Stimulated activated CD8-positive, alpha-beta memory T cell treated with anti-CD3 and anti-CD28 coated beads, Interleukin-15, amount 100 ng/mL, for 48 hours (primary cell): ENCODE measurements around the gene CAPN13.

Experiments used
- DNase-seq, 2 donors: peaks; one replicate each; pipeline ENCODE4 v3.0.0-alpha.2; 2020; ENCODE audit warnings: low read depth in 2 of 2

Gene CAPN13

DNA sequence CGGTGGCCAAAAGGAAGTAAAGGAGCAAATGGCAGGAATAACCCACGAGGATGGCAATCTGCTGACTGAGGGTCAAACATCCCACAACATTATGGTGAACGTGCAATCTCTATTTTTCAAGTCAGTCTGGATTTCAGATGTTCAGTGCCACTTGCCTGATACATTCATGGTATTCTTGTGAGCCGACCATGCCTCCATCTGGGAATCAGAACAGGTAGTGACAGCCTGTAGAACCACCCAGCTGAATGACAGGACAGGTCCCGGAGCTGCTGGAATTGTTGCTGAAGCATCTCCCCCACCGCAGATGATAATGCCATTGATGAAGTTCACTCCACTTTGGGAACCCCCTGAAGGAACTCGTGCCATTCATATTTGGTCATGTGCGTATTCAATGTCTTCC lies 123.2 kb downstream of the CAPN13 start:
- DNase-seq = no peak

DNA sequence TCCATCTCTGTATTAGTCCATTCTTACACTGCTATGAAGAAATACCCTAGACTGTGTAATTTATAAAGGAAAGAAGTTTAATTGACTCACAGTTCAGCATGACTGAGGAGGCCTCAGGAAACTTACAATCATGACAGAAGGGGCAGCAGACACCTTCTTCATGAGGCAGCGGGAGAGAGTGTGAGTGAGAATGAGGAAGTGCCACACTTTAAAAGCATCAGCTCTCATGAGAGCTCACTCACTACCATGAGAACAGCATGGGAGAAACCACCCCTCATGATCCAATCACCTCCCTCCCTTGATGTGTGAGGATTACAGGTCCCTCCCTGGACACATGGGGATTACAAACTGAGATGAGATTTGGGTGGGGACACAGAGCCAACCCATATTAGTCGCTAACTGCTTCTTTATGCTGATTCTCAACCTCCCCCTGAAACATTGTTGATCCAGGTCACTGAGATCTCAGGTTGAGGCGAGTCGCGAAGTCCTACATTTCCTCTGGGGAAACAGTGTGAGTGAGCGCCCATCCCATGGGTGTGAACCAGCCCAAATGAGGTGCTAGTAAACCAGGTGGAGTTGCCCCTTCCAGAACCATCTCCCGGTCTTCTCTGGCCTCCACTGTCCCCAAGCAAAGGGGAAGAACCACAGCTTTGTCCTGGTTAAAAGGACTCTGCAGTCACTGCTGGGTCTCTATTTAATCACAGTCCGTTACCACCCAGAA lies 123.8 kb downstream of the CAPN13 start:
- no peak for DNase-seq

GRCh38 chr2:30681022-30681421 lies 126.2 kb downstream of the CAPN13 start:
- no peak for DNase-seq

GRCh38 chr2:30680121-30680520 lies 127.1 kb downstream of the CAPN13 start:
- no peak for DNase-seq

DNA sequence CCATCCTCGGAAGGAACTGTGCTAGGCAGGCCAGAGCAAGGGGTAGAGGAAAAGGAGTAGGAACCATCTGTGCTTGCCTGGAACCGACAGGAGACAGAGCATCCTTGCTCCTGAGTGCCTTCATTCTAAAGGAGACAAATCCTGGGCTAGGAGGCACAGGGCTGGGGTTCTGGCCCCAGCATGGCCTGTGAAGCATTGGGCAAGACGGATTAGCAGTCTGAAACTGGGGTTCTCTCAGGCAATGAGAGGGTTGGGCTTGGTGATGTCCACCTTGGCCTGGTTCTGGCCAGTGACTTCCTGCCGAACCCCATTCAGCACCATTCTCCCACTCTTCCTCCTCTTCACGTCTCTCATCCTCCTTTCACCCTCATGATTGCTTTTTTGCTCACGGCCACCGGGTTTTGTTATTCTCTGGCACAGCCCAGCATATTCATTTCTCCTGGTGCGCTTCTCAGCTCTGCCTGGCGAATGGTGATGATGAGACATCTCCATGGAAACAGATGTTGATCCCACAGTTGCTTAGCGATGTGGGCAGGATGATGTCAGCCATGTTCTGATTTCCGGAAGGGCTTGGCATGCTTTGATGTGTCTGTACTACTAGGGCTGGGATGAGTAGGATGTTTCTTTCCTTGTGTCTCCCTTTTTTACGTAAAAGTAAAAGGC lies 127.7 kb downstream of the CAPN13 start:
- no peak for DNase-seq

- DNase-seq = no peak
Measured at GRCh38 chr2:30678410-30679137, 128.7 kb downstream of the CAPN13 start.

- DNase-seq = no peak
Measured at GRCh38 chr2:30677861-30678385, 129.3 kb downstream of the CAPN13 start.

- DNase-seq = no peak
Measured at GRCh38 chr2:30677231-30677630, 130.0 kb downstream of the CAPN13 start.

DNA sequence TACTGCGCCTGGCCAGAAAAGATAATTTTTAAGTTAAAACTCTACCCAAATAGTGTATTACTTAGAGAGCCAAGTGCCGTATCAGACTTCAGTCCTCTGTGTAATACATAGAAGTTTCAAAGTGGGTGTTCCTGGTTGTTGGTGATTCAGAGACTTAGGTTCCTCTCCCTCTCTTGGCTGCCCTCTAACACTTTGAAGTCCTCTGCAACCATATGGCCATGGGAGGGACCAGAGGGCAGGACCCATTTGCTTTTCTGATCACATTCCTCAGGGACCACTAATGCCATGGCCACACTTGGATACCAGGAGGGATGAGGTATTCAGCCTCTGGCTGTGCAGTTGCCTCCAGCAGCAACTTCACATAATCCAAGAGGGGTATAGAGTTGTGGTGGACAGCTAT lies 131.5 kb downstream of the CAPN13 start:
- no peak for DNase-seq

DNA sequence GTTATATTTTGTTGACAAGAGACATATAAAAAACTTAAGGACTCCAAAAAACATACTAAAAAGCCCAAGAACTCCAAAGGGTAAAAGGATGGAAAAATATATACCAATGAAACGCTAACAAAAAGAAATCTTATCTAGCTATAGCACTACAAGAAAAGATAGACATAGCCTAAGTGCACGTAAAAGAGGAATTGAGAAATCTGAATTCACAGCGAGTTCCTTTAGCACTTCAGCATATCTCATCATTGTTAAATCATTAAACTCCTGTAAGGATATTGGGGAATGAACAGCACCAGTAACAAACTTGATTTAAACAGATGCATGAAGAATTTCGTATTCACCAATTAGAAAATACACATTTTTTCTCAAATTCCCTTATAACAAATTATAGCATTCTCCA lies 134.1 kb downstream of the CAPN13 start:
- no peak for DNase-seq
